Heart right ventricle (tissue), 16 donors: ENCODE results near the gene GATAD2A. TPM values are rescaled to one million over a fixed set of nuclear protein-coding genes. Genes with fewer than 3 reads are reported as not detected.

Experiments
- ATAC-seq, 8 donors: fragments of 200-7000 bp; cut with Tn5 transposase; one replicate each; pipeline ENCODE4 v1.9.1; 2020; ENCODE audit warnings: mild to moderate bottlenecking in 8 of 8, moderate library complexity in 8 of 8, moderate number of reproducible peaks in 1 of 8
- DNase-seq, 2 donors: peaks; one replicate each; pipeline ENCODE4 v3.0.0-alpha.2; 2020
- H3K27ac ChIP-seq, 10 donors: fragments of 200-600 bp; sonication (generic) in 2 of 10; one replicate each; pipeline versions ENCODE4 v1.5.0 to v1.8.0; 2020 to 2022; ENCODE audit warnings: mild to moderate bottlenecking in 3 of 10
- H3K27me3 ChIP-seq, 7 donors: fragments of 200-600 bp; one replicate each; pipeline ENCODE4 v1.8.0; 2021 to 2022; ENCODE audit warnings: mild to moderate bottlenecking in 2 of 7
- H3K36me3 ChIP-seq, 9 donors: fragments of 200-600 bp; sonication (generic) in 1 of 9; one replicate each; pipeline versions ENCODE4 v1.5.0 to v1.8.0; 2020 to 2022; ENCODE audit warnings: mild to moderate bottlenecking in 2 of 9
- H3K4me1 ChIP-seq, 9 donors: fragments of 200-600 bp; sonication (generic) in 1 of 9; one replicate each; pipeline versions ENCODE4 v1.5.0 to v1.8.0; 2020 to 2022; ENCODE audit warnings: mild to moderate bottlenecking in 4 of 9
- H3K4me3 ChIP-seq, 10 donors: fragments of 200-600 bp; sonication (generic) in 2 of 10; one replicate each; pipeline versions ENCODE4 v1.5.0 to v1.8.0; 2020 to 2022; ENCODE audit warnings: mild to moderate bottlenecking in 7 of 10, moderate library complexity in 2 of 10
- H3K9me3 ChIP-seq, 11 donors: fragments of 200-600 bp in 10 of 11; sonication (generic) in 2 of 11; one replicate each; pipeline versions ENCODE4 v1.5.0 to v1.8.0; 2013 to 2022; ENCODE audit warnings: mild to moderate bottlenecking in 2 of 11, control low read depth in 1 of 11, moderate library complexity in 1 of 11
- CTCF ChIP-seq, 9 donors: fragments of 200-600 bp; sonication (generic) in 2 of 9; IDR thresholded peaks; one replicate each; pipeline versions ENCODE4 v1.5.0 to v1.8.0; 2021 to 2022; ENCODE audit warnings: antibody characterized with exemption in 9 of 9, mild to moderate bottlenecking in 5 of 9, moderate library complexity in 1 of 9
- WGBS, 2 donors: extraction: QIAGEN DNeasy Blood & Tissue Kit; methylation state at CpG; one replicate each; pipeline ENCODE4 v1.1.7; 2013; ENCODE audit warnings: inconsistent platforms in 1 of 2; 5-methylcytosine and 5-hydroxymethylcytosine counted together
- intact Hi-C, 10 donors: fragments of 100-400 bp; cut with DNase I; formaldehyde crosslinking; loops; one replicate each; pipeline versions ENCODE4 v1.11.1 to v1.14.2; 2022
- polyA plus RNA-seq, 2 donors: library from polyadenylated mRNA; stranded (reverse); fragments of 200-250 nt; gene quantifications; one replicate each; pipeline ENCODE4 v1.2.3, GENCODE V29; 2013
- total RNA-seq, 10 donors: library from RNA; stranded (reverse); fragmentation: NEBNext Ultra II Directional in 3 of 10; extraction: Animal tissue kit (Norgen Biotek cat#: 25700) in 3 of 10; gene quantifications; one replicate each; pipeline versions ENCODE4 v1.2.1 to v1.2.4, GENCODE V29; 2021 to 2023
- donor health status: Arrhythmogenic right ventricular cardiomyopathy.
- donor health status: ischemic (EF 13 %, LVEDD 7.1; RV severe dilation, severe dysfunction).
- donor health status: healthy with polysubstance abuse.
- donor health status: DM: no; HTN: yes; CAD: no.
- donor health status: DM: no; HTN: no; CAD: no.
- donor health status: ischemic (EF 25% LVEDD 6.9; RV normal size, moderate dysfunction).
- donor health status: ischemic (EF 25% LVEDD 5.7; RV mildly dilated, moderate dysfunction).
- donor health status: healthy.
- donor health status: DM: yes; HTN: yes; CAD: no.
- donor health status: Ischemic cardiomyopathy.
- donor health status: ischemic (EF 35%, LVEDD 5.7; RV mildly dilated, moderate dysfunction).
- donor health status: nonischemic (EF 11% LVEDD 7.7; RV severe dilation, severe dysfunction).
- donor health status: DM: yes; HTN: yes; CAD: no.
- donor health status: PGD.
- donor health status: ischemic (EF 29% LVEDD 5.4; RV normal size, mild dysfunction).
- donor health status: nonischemic (EF 23%, LVEDD 6.1; RV moderate dilation, normal function).

GATAD2A gene
- total and polyA plus RNA-seq, 12 donors: 7.5 to 48.5 (median 25.8) TPM

GRCh38 chr19:19543101-19543500 is 137.6 kb downstream of the GATAD2A start:
- intact Hi-C loops: no loop called here
- TF ChIP-seq CTCF (IDR thresholded peaks at IDR 0.05): no peak
- DNase-seq (no peak), ATAC-seq (no peak)
- 93 to 97% methylated on average over 13 of the region's 13 CpGs for WGBS, 2 donors
- Histone ChIP-seq H3K4me3 (no peak overlapping the region), H3K27ac (no peak overlapping the region), H3K9me3 (no peaks in the 10 kb centered on the region), H3K36me3 (no peaks in the 10 kb centered on the region), H3K4me1 (peaks cover 9 to 47% (median 31%) of the 10 kb centered on the region in 9 donors), H3K27me3 (peaks cover 4 to 89% (median 68%) of the 10 kb centered on the region in 7 donors)

- WGBS, 2 donors: 91 to 92% methylated on average over 19 of the region's 19 CpGs
- Histone ChIP-seq H3K27ac (no peak overlapping the region), H3K36me3 (no peaks in the 10 kb centered on the region), H3K4me1 (peaks cover 5 to 46% (median 28%) of the 10 kb centered on the region in 9 donors), H3K9me3 (no peaks in the 10 kb centered on the region), H3K4me3 (no peak overlapping the region), H3K27me3 (peaks cover 4 to 88% (median 63%) of the 10 kb centered on the region in 7 donors)
- ATAC-seq (no peak), DNase-seq (no peak)
- intact Hi-C loops: no loop called here
- no peak for TF ChIP-seq CTCF (IDR thresholded peaks at IDR 0.05)
Observed at GRCh38 chr19:19543640-19544039, 138.2 kb downstream of the GATAD2A start.

GRCh38 chr19:19544257-19544953 is 138.9 kb downstream of the GATAD2A start:
- Histone ChIP-seq H3K4me3 (no peak overlapping the region), H3K4me1 (peaks cover 5 to 41% (median 24%) of the 10 kb centered on the region in 9 donors), H3K27me3 (peaks cover 4 to 86% (median 59%) of the 10 kb centered on the region in 7 donors), H3K36me3 (no peaks in the 10 kb centered on the region), H3K9me3 (no peaks in the 10 kb centered on the region), H3K27ac (no peak overlapping the region)
- ATAC-seq: no peak
- TF ChIP-seq CTCF (IDR thresholded peaks at IDR 0.05): no peak
- WGBS, 2 donors: 87 to 94% methylated on average over 75 of the region's 75 CpGs
- intact Hi-C loops: no loop called here
- DNase-seq: no peak

GRCh38 chr19:19544954-19545591 is 139.6 kb downstream of the GATAD2A start:
- Histone ChIP-seq H3K27ac (no peak overlapping the region), H3K4me3 (no peak overlapping the region), H3K4me1 (peaks cover 5 to 38% (median 25%) of the 10 kb centered on the region in 9 donors), H3K9me3 (no peaks in the 10 kb centered on the region), H3K36me3 (no peaks in the 10 kb centered on the region), H3K27me3 (peaks cover 4 to 82% (median 59%) of the 10 kb centered on the region in 7 donors)
- 90 to 94% methylated on average over 53 of the region's 53 CpGs for WGBS, 2 donors
- ATAC-seq (no peak), DNase-seq (no peak)
- intact Hi-C loops: no loop called here
- no peak for TF ChIP-seq CTCF (IDR thresholded peaks at IDR 0.05)
